ENCODE results near the gene GZF1.

GZF1 gene

GRCh38 chr20:23317081-23317480, 44.9 kb upstream of the GZF1 start:
- Histone ChIP-seq H3K4me3 (ENCODE audit: low read depth in 1 of 2, low read length in 1 of 2) (no peak overlapping the region), H3K27ac (no peak overlapping the region), H3K27me3 (no peaks in the 10 kb centered on the region), H3K4me1 (ENCODE audit: control insufficient read depth in 1 of 2, insufficient read depth in 1 of 2, low read depth in 1 of 2, low read length in 1 of 2) (no peaks in the 10 kb centered on the region), H3K36me3 (no peaks in the 10 kb centered on the region), H3K9me3 (no peaks in the 10 kb centered on the region)
- no peak for TF ChIP-seq CTCF (IDR thresholded peaks at IDR 0.05)

DNA sequence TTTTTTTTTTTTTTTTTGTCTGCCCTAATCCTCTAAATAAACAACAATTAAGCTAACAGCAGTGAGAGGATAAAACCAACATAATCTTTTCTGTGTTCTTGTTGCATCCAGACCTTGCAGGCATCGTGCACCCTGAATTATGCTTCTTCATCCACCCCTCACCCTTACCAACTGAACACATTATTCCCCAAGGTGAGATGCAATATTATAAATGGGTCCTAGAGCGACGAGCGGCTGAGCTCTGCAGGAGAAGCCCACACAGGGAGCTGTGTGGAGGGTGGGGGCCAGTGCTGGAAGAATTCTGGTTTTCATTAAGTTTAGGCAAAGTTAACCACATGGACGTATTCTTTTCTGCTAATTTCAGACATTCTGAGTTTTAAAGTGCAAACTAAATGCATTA, 43.6 kb upstream of the GZF1 start:
- Histone ChIP-seq H3K27me3 (no peaks in the 10 kb centered on the region), H3K36me3 (no peaks in the 10 kb centered on the region), H3K9me3 (no peaks in the 10 kb centered on the region), H3K4me3 (ENCODE audit: low read depth in 1 of 2, low read length in 1 of 2) (no peak overlapping the region), H3K27ac (no peak overlapping the region), H3K4me1 (ENCODE audit: control insufficient read depth in 1 of 2, insufficient read depth in 1 of 2, low read depth in 1 of 2, low read length in 1 of 2) (no peaks in the 10 kb centered on the region)
- no peak for TF ChIP-seq CTCF (IDR thresholded peaks at IDR 0.05)

DNA sequence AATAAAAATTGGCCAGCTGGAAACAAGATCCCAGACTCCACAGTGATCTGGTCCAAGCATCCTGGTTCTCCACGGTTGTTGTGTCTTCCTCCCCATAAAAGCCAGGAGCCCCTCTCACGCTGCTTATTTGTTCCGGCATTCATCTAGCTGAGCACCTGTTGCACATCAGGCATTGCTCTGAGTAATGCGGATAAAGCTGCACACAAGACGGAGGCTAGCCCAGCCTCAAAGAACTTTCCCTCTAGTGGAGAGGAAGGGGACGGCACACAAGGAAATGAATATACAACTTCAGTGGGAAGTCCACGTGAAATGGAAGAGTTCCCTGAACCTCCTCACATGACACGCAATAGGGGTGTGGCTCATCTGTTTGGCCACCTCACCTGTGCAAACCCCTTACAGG, 41.7 kb upstream of the GZF1 start:
- H3K36me3 ChIP-seq, result no peaks in the 10 kb centered on the region
- H3K4me1 ChIP-seq (ENCODE audit: control insufficient read depth in 1 of 2, insufficient read depth in 1 of 2, low read depth in 1 of 2, low read length in 1 of 2), result no peaks in the 10 kb centered on the region
- TF ChIP-seq CTCF (IDR thresholded peaks at IDR 0.05), result no peak
- H3K4me3 ChIP-seq (ENCODE audit: low read depth in 1 of 2, low read length in 1 of 2), result no peak overlapping the region
- H3K27ac ChIP-seq, result no peak overlapping the region
- no peaks in the 10 kb centered on the region for H3K9me3 ChIP-seq
- H3K27me3 ChIP-seq, result no peaks in the 10 kb centered on the region

GRCh38 chr20:23325107-23325506, 36.9 kb upstream of the GZF1 start:
- H3K27ac ChIP-seq, result no peak overlapping the region
- H3K27me3 ChIP-seq, result no peaks in the 10 kb centered on the region
- H3K9me3 ChIP-seq, result no peaks in the 10 kb centered on the region
- no peak for TF ChIP-seq CTCF (IDR thresholded peaks at IDR 0.05)
- H3K4me3 ChIP-seq (ENCODE audit: low read depth in 1 of 2, low read length in 1 of 2), result no peak overlapping the region
- no peaks in the 10 kb centered on the region for H3K4me1 ChIP-seq (ENCODE audit: control insufficient read depth in 1 of 2, insufficient read depth in 1 of 2, low read depth in 1 of 2, low read length in 1 of 2)
- H3K36me3 ChIP-seq, result no peaks in the 10 kb centered on the region

- Histone ChIP-seq H3K9me3 (no peaks in the 10 kb centered on the region), H3K4me1 (ENCODE audit: control insufficient read depth in 1 of 2, insufficient read depth in 1 of 2, low read depth in 1 of 2, low read length in 1 of 2) (no peaks in the 10 kb centered on the region), H3K36me3 (no peaks in the 10 kb centered on the region), H3K27ac (no peak overlapping the region), H3K27me3 (no peaks in the 10 kb centered on the region), H3K4me3 (ENCODE audit: low read depth in 1 of 2, low read length in 1 of 2) (no peak overlapping the region)
- TF ChIP-seq CTCF (IDR thresholded peaks at IDR 0.05), result no peak
Observed at GRCh38 chr20:23326774-23327173, 35.2 kb upstream of the GZF1 start.
